ENCODE results near the gene TMEM163.

Gene TMEM163

DNA sequence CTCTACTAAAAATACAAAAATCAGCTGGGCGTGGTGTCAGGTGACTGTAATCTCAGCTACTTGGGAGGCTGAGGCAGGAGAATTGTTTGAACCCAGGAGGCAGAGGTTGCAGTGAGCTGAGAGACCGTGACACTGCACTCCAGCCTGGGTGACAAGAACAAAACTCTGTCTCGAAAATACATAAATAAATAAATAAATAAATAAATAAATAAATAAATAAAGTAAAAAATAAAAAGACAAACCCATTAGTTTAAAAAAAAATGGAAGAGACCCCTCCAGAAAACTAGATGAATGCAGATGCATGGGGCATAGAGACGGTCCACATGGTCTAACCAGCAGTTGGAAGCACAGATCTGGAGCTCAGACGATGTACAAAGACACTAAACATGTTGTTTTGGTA is 18.1 kb downstream of the TMEM163 start:
- H3K27me3 ChIP-seq (ENCODE audit: control insufficient read depth in 1 of 2, insufficient read depth in 1 of 2, low read length in 2 of 2), result peaks cover 0 to 10% of the 10 kb centered on the region in 2 experiments
- H2BK15ac ChIP-seq (ENCODE audit: low read depth, poor library complexity, severe bottlenecking), result no peak overlapping the region
- peaks cover 30% of the 10 kb centered on the region for H3K79me1 ChIP-seq (replicated peaks; ENCODE audit: low read length, poor library complexity, severe bottlenecking)
- no peak overlapping the region for H2BK120ac ChIP-seq (ENCODE audit: low read depth, low read length)
- H3K4me3 ChIP-seq (ENCODE audit: insufficient read depth in 1 of 2, low read depth in 1 of 2, low read length in 2 of 2), result no peak overlapping the region
- H2AFZ ChIP-seq (ENCODE audit: low read depth, low read length), result no peak overlapping the region
- no peak overlapping the region for H3K9ac ChIP-seq (ENCODE audit: low read length)
- no peak overlapping the region for H3K27ac ChIP-seq (ENCODE audit: low read length, poor library complexity, severe bottlenecking)
- no peak for DNase-seq
- 83% methylated on average over 1 of the region's 5 CpGs for WGBS
- no peak overlapping the region for H2AK5ac ChIP-seq (ENCODE audit: low read length, severe bottlenecking)
- H3K4ac ChIP-seq (ENCODE audit: low read depth in 1 of 2, low read length in 2 of 2), result no peak overlapping the region
- H3K9me3 ChIP-seq (ENCODE audit: control insufficient read depth, low read length), result no peaks in the 10 kb centered on the region
- no peak overlapping the region for H3K23ac ChIP-seq (ENCODE audit: low read length in 2 of 2)
- H3K18ac ChIP-seq (ENCODE audit: low read depth in 1 of 2, low read length in 2 of 2), result no peak overlapping the region
- no peak overlapping the region for H3K4me2 ChIP-seq (ENCODE audit: low read length, poor library complexity, severe bottlenecking)
- no peak overlapping the region for H4K91ac ChIP-seq (ENCODE audit: low read length)
- no peak overlapping the region for H2BK12ac ChIP-seq (ENCODE audit: low read length in 2 of 2)
- no peak overlapping the region for H2BK5ac ChIP-seq (ENCODE audit: low read depth, low read length, poor library complexity, severe bottlenecking)
- H3K14ac ChIP-seq (ENCODE audit: low read length in 2 of 2), result no peak overlapping the region
- H4K8ac ChIP-seq (ENCODE audit: low read length), result no peak overlapping the region
- H3K4me1 ChIP-seq (ENCODE audit: control insufficient read depth, insufficient read depth, low read depth, low read length), result peaks cover 4% of the 10 kb centered on the region
- no peaks in the 10 kb centered on the region for H3K36me3 ChIP-seq (ENCODE audit: control insufficient read depth in 1 of 2, insufficient read depth in 2 of 2, low read depth in 1 of 2, low read length in 2 of 2)

DNA sequence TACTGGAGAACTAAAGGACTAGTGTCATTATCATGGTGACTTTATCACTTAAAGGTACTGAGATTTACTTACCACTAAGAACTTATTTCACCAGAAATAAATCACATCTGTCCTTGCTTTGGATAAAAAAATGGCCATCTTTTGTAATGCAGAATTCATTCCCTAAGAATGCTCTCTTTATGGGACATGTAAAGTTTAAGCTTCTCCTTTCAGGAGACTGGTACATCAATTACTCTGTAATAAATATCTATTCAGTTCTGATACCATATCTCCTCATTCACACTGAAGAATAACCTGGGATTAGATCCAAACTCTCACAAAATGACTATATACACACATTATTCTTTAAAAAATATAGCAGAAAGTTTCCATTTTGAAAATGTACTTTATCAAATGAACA is 24.4 kb downstream of the TMEM163 start:
- Histone ChIP-seq H4K91ac (ENCODE audit: low read length) (no peak overlapping the region), H3K4ac (ENCODE audit: low read depth in 1 of 2, low read length in 2 of 2) (no peak overlapping the region), H3K4me3 (ENCODE audit: insufficient read depth in 1 of 2, low read depth in 1 of 2, low read length in 2 of 2) (no peak overlapping the region), H2BK12ac (ENCODE audit: low read length in 2 of 2) (no peak overlapping the region), H3K79me1 (replicated peaks; ENCODE audit: low read length, poor library complexity, severe bottlenecking) (peaks cover 21% of the 10 kb centered on the region), H3K23ac (ENCODE audit: low read length in 2 of 2) (no peak overlapping the region), H3K4me1 (ENCODE audit: control insufficient read depth, insufficient read depth, low read depth, low read length) (peaks cover 3% of the 10 kb centered on the region), H3K27me3 (ENCODE audit: control insufficient read depth in 1 of 2, insufficient read depth in 1 of 2, low read length in 2 of 2) (peaks cover 0 to 19% of the 10 kb centered on the region in 2 experiments), H2BK5ac (ENCODE audit: low read depth, low read length, poor library complexity, severe bottlenecking) (no peak overlapping the region), H4K8ac (ENCODE audit: low read length) (no peak overlapping the region), H3K36me3 (ENCODE audit: control insufficient read depth in 1 of 2, insufficient read depth in 2 of 2, low read depth in 1 of 2, low read length in 2 of 2) (peaks cover 0 to 3% of the 10 kb centered on the region in 2 experiments), H3K9ac (ENCODE audit: low read length) (no peak overlapping the region), H3K18ac (ENCODE audit: low read depth in 1 of 2, low read length in 2 of 2) (no peak overlapping the region), H3K9me3 (ENCODE audit: control insufficient read depth, low read length) (no peaks in the 10 kb centered on the region), H2BK120ac (ENCODE audit: low read depth, low read length) (no peak overlapping the region), H2AFZ (ENCODE audit: low read depth, low read length) (no peak overlapping the region), H3K4me2 (ENCODE audit: low read length, poor library complexity, severe bottlenecking) (no peak overlapping the region), H2BK15ac (ENCODE audit: low read depth, poor library complexity, severe bottlenecking) (no peak overlapping the region), H3K14ac (ENCODE audit: low read length in 2 of 2) (no peak overlapping the region), H3K27ac (ENCODE audit: low read length, poor library complexity, severe bottlenecking) (no peak overlapping the region), H2AK5ac (ENCODE audit: low read length, severe bottlenecking) (no peak overlapping the region)
- no peak for DNase-seq

- H3K4ac ChIP-seq (ENCODE audit: low read depth in 1 of 2, low read length in 2 of 2), result no peak overlapping the region
- H2BK120ac ChIP-seq (ENCODE audit: low read depth, low read length), result no peak overlapping the region
- no peak overlapping the region for H4K91ac ChIP-seq (ENCODE audit: low read length)
- H3K9ac ChIP-seq (ENCODE audit: low read length), result no peak overlapping the region
- H3K36me3 ChIP-seq (ENCODE audit: control insufficient read depth in 1 of 2, insufficient read depth in 2 of 2, low read depth in 1 of 2, low read length in 2 of 2), result peaks cover 0 to 3% of the 10 kb centered on the region in 2 experiments
- no peak overlapping the region for H3K14ac ChIP-seq (ENCODE audit: low read length in 2 of 2)
- WGBS, result 97% methylated on average over 3 of the region's 6 CpGs
- H3K23ac ChIP-seq (ENCODE audit: low read length in 2 of 2), result no peak overlapping the region
- H2AK5ac ChIP-seq (ENCODE audit: low read length, severe bottlenecking), result no peak overlapping the region
- no peak overlapping the region for H3K4me3 ChIP-seq (ENCODE audit: insufficient read depth in 1 of 2, low read depth in 1 of 2, low read length in 2 of 2)
- H3K27me3 ChIP-seq (ENCODE audit: control insufficient read depth in 1 of 2, insufficient read depth in 1 of 2, low read length in 2 of 2), result peaks cover 0 to 19% of the 10 kb centered on the region in 2 experiments
- H3K27ac ChIP-seq (ENCODE audit: low read length, poor library complexity, severe bottlenecking), result no peak overlapping the region
- no peak overlapping the region for H2AFZ ChIP-seq (ENCODE audit: low read depth, low read length)
- H3K9me3 ChIP-seq (ENCODE audit: control insufficient read depth, low read length), result no peaks in the 10 kb centered on the region
- no peak overlapping the region for H2BK5ac ChIP-seq (ENCODE audit: low read depth, low read length, poor library complexity, severe bottlenecking)
- no peak for DNase-seq
- H4K8ac ChIP-seq (ENCODE audit: low read length), result no peak overlapping the region
- H3K4me1 ChIP-seq (ENCODE audit: control insufficient read depth, insufficient read depth, low read depth, low read length), result peaks cover 3% of the 10 kb centered on the region
- no peak overlapping the region for H2BK15ac ChIP-seq (ENCODE audit: low read depth, poor library complexity, severe bottlenecking)
- peaks cover 25% of the 10 kb centered on the region for H3K79me1 ChIP-seq (replicated peaks; ENCODE audit: low read length, poor library complexity, severe bottlenecking)
- no peak overlapping the region for H3K4me2 ChIP-seq (ENCODE audit: low read length, poor library complexity, severe bottlenecking)
- H3K18ac ChIP-seq (ENCODE audit: low read depth in 1 of 2, low read length in 2 of 2), result no peak overlapping the region
- no peak overlapping the region for H2BK12ac ChIP-seq (ENCODE audit: low read length in 2 of 2)
Measured at GRCh38 chr2:134693359-134694330, 25.2 kb downstream of the TMEM163 start.

GRCh38 chr2:134692499-134692898 is 26.3 kb downstream of the TMEM163 start:
- DNase-seq, result no peak
- no peak overlapping the region for H3K23ac ChIP-seq (ENCODE audit: low read length in 2 of 2)
- no peak overlapping the region for H3K4me2 ChIP-seq (ENCODE audit: low read length, poor library complexity, severe bottlenecking)
- no peak overlapping the region for H2AFZ ChIP-seq (ENCODE audit: low read depth, low read length)
- H3K4ac ChIP-seq (ENCODE audit: low read depth in 1 of 2, low read length in 2 of 2), result no peak overlapping the region
- H4K8ac ChIP-seq (ENCODE audit: low read length), result no peak overlapping the region
- no peak overlapping the region for H3K4me3 ChIP-seq (ENCODE audit: insufficient read depth in 1 of 2, low read depth in 1 of 2, low read length in 2 of 2)
- 47% methylated on average over 5 of the region's 5 CpGs for whole genome bisulfite sequencing
- peaks cover 0 to 19% of the 10 kb centered on the region in 2 experiments for H3K27me3 ChIP-seq (ENCODE audit: control insufficient read depth in 1 of 2, insufficient read depth in 1 of 2, low read length in 2 of 2)
- no peak overlapping the region for H3K27ac ChIP-seq (ENCODE audit: low read length, poor library complexity, severe bottlenecking)
- H2AK5ac ChIP-seq (ENCODE audit: low read length, severe bottlenecking), result no peak overlapping the region
- H3K18ac ChIP-seq (ENCODE audit: low read depth in 1 of 2, low read length in 2 of 2), result no peak overlapping the region
- H3K9me3 ChIP-seq (ENCODE audit: control insufficient read depth, low read length), result no peaks in the 10 kb centered on the region
- H3K79me1 ChIP-seq (replicated peaks; ENCODE audit: low read length, poor library complexity, severe bottlenecking), result peaks cover 26% of the 10 kb centered on the region
- no peak overlapping the region for H2BK12ac ChIP-seq (ENCODE audit: low read length in 2 of 2)
- peaks cover 0 to 6% of the 10 kb centered on the region in 2 experiments for H3K36me3 ChIP-seq (ENCODE audit: control insufficient read depth in 1 of 2, insufficient read depth in 2 of 2, low read depth in 1 of 2, low read length in 2 of 2)
- H3K4me1 ChIP-seq (ENCODE audit: control insufficient read depth, insufficient read depth, low read depth, low read length), result peaks cover 3% of the 10 kb centered on the region
- H3K14ac ChIP-seq (ENCODE audit: low read length in 2 of 2), result no peak overlapping the region
- H4K91ac ChIP-seq (ENCODE audit: low read length), result no peak overlapping the region
- H2BK5ac ChIP-seq (ENCODE audit: low read depth, low read length, poor library complexity, severe bottlenecking), result no peak overlapping the region
- no peak overlapping the region for H2BK120ac ChIP-seq (ENCODE audit: low read depth, low read length)
- H2BK15ac ChIP-seq (ENCODE audit: low read depth, poor library complexity, severe bottlenecking), result no peak overlapping the region
- H3K9ac ChIP-seq (ENCODE audit: low read length), result no peak overlapping the region

Measured in mesenchymal stem cell (in vitro differentiated cells and primary cell).